GM18909 (cell line): Measurements from ENCODE around the gene VEZT.

Source experiments
- ATAC-seq: cut with Tn5 transposase; IDR thresholded peaks from one replicate; pipeline ENCODE4 v1.9.1; 2021; ENCODE audit warnings: mild to moderate bottlenecking; ENCODE audit not compliant: unreplicated experiment, poor library complexity

VEZT gene

GRCh38 chr12:95342008-95342407, 124.4 kb downstream of the VEZT start:
- ATAC-seq, result no peak

- no peak for ATAC-seq
Measured at GRCh38 chr12:95343461-95344230, 126.0 kb downstream of the VEZT start.

GRCh38 chr12:95349291-95349690, 131.7 kb downstream of the VEZT start:
- no peak for ATAC-seq

- ATAC-seq, result no peak
Measured at GRCh38 chr12:95351748-95352147, 134.1 kb downstream of the VEZT start.
